Upper lobe of left lung (tissue), 6 donors: ENCODE measurements around the gene SARDH. TPM values are rescaled to one million over a fixed set of nuclear protein-coding genes. Genes with fewer than 3 reads are reported as not detected.
"Not testable (repeated sequence)": the region's sequence is repeated elsewhere in the genome, so short reads cannot be mapped to it uniquely, and the experiment has no call there.

Experiments
- ATAC-seq, 2 donors: fragments of 200-7000 bp; cut with Tn5 transposase; one replicate each; pipeline ENCODE4 v1.9.1; 2022; ENCODE audit warnings: mild to moderate bottlenecking in 2 of 2, moderate library complexity in 2 of 2; ENCODE audit not compliant: low FRiP score in 2 of 2
- DNase-seq, 2 donors: peaks; one replicate each; pipeline ENCODE4 v3.0.0-alpha.2; 2019 to 2020
- H3K27ac ChIP-seq, 4 donors: fragments of 200-600 bp; sonication (generic); one replicate each; pipeline ENCODE4 v1.5.1; 2016 to 2019
- H3K27me3 ChIP-seq, 4 donors: fragments of 200-600 bp; sonication (generic); one replicate each; pipeline ENCODE4 v1.5.1; 2017 to 2019
- H3K36me3 ChIP-seq, 4 donors: fragments of 200-600 bp; sonication (generic); one replicate each; pipeline ENCODE4 v1.5.1; 2016 to 2019
- H3K4me1 ChIP-seq, 4 donors: fragments of 200-600 bp; sonication (generic); one replicate each; pipeline ENCODE4 v1.5.1; 2018 to 2019
- H3K4me3 ChIP-seq, 4 donors: fragments of 200-600 bp; sonication (generic); one replicate each; pipeline ENCODE4 v1.5.1; 2017 to 2019; ENCODE audit warnings: mild to moderate bottlenecking in 2 of 4, moderate library complexity in 1 of 4
- H3K9me3 ChIP-seq, 4 donors: fragments of 200-600 bp; sonication (generic); one replicate each; pipeline ENCODE4 v1.5.1; 2018 to 2019
- CTCF ChIP-seq, 6 experiments: fragments of 450-650 bp in 4 of 6; fragments of 200-600 bp in 2 of 6; sonication (generic) in 2 of 6; IDR thresholded peaks; one replicate each; pipeline ENCODE4 v1.5.1; 2016 to 2019; ENCODE audit warnings: antibody characterized with exemption in 6 of 6
- EP300 ChIP-seq, 4 donors: sonication (generic); formaldehyde crosslinking; IDR thresholded peaks; one replicate each; pipeline ENCODE4 v1.5.1; 2017; ENCODE audit warnings: antibody characterized with exemption in 4 of 4, control low read depth in 2 of 4
- POLR2A ChIP-seq, 4 donors: fragments of 450-650 bp; IDR thresholded peaks; one replicate each; pipeline ENCODE4 v1.5.1; 2016 to 2017; ENCODE audit warnings: antibody characterized with exemption in 4 of 4, mild to moderate bottlenecking in 2 of 4
- POLR2AphosphoS5 ChIP-seq, 2 donors: sonication (generic); formaldehyde crosslinking; IDR thresholded peaks; one replicate each; pipeline ENCODE4 v1.5.1; 2017; ENCODE audit warnings: antibody characterized with exemption in 2 of 2
- WGBS, 2 donors: methylation state at CpG; one replicate each; pipeline ENCODE4 v1.1.5; 2017 to 2018; 5-methylcytosine and 5-hydroxymethylcytosine counted together
- total RNA-seq, 6 donors: library from RNA; depleted of rRNA in 4 of 6; stranded (reverse); fragments of >200 nt in 4 of 6; gene quantifications; one replicate each; pipeline versions ENCODE4 v1.1.0 to v1.2.1, GENCODE V29; 2016 to 2021
- donor health status: DM: no; HTN: no; CAD: no; lungs with moderate emphysema.
- donor health status: DM: no; HTN: yes; CAD: no; lungs with severe emphysema.

Gene SARDH
- total RNA-seq, 6 donors from 2014 or later: 0.79 to 37.7 (median 4.2) TPM

- H3K36me3 ChIP-seq: peaks cover 0 to 78% (median 34%) of the 10 kb centered on the region in 4 donors
- H3K4me3 ChIP-seq: no peak overlapping the region
- H3K4me1 ChIP-seq: no peaks in the 10 kb centered on the region
- DNase-seq (no peak), ATAC-seq (peak; percentile 19 to 25)
- WGBS, 2 donors: 90 to 93% methylated on average over 6 to 15 of the region's 15 CpGs
- no peak for TF ChIP-seq CTCF (IDR thresholded peaks at IDR 0.05)
- TF ChIP-seq POLR2AphosphoS5 (IDR thresholded peaks at IDR 0.05): no peak
- H3K27ac ChIP-seq: no peak overlapping the region
- no peaks in the 10 kb centered on the region for H3K27me3 ChIP-seq
- peaks cover 0 to 9% (median 7%) of the 10 kb centered on the region in 4 donors for H3K9me3 ChIP-seq
Measured at GRCh38 chr9:133768859-133769510, 30.8 kb upstream of the SARDH start.

- Histone ChIP-seq H3K27me3 (no peaks in the 10 kb centered on the region), H3K36me3 (peaks cover 0 to 78% (median 38%) of the 10 kb centered on the region in 4 donors), H3K4me1 (no peaks in the 10 kb centered on the region), H3K4me3 (no peak overlapping the region), H3K27ac (no peak overlapping the region), H3K9me3 (peaks cover 0 to 9% (median 7%) of the 10 kb centered on the region in 4 donors)
- TF ChIP-seq CTCF (IDR thresholded peaks at IDR 0.05) (no peak), POLR2AphosphoS5 (IDR thresholded peaks at IDR 0.05) (no peak), POLR2A (IDR thresholded peaks at IDR 0.05) (no peak)
- 97% methylated on average over 17 of the region's 17 CpGs for WGBS, 2 donors
- DNase-seq (no peak), ATAC-seq (no peak)
Measured at GRCh38 chr9:133768371-133768858, 30.3 kb upstream of the SARDH start.

DNA sequence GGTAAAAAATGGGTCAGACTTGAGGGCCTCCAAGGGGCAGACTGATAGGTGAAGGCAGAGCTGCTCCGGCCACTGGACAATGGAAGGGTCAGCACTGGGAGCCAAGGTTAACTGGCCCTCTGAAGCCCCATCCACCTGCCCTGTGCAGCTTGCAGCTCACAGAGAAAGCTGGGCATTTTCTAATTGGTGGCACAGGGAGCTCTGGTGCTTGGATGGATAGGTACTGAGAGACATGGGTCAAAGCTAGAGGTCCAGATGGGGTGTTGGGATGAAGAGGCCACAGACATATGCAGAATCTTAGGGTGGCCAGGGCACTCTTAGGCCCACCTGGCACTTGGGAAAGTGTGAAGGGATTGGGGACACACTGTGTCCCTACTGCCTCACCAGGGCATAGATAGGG lies 29.5 kb upstream of the SARDH start:
- Histone ChIP-seq H3K4me1 (no peaks in the 10 kb centered on the region), H3K4me3 (no peak overlapping the region), H3K36me3 (peaks cover 0 to 78% (median 43%) of the 10 kb centered on the region in 4 donors), H3K27me3 (no peaks in the 10 kb centered on the region), H3K27ac (no peak overlapping the region), H3K9me3 (peaks cover 0 to 9% (median 7%) of the 10 kb centered on the region in 4 donors)
- DNase-seq: no peak
- TF ChIP-seq CTCF (IDR thresholded peaks at IDR 0.05) (no peak), POLR2A (IDR thresholded peaks at IDR 0.05) (no peak), POLR2AphosphoS5 (IDR thresholded peaks at IDR 0.05) (no peak), EP300 (IDR thresholded peaks at IDR 0.05) (no peak)
- no peak for ATAC-seq
- WGBS, 2 donors: 100% methylated on average over 1 of the region's 1 CpG; no CpG with 5 or more reads in 1 of the 2 donors

GRCh38 chr9:133767008-133767407 lies 28.9 kb upstream of the SARDH start:
- DNase-seq (no peak), ATAC-seq (no peak)
- WGBS, 2 donors: 90 to 92% methylated on average over 1 of the region's 1 CpG
- TF ChIP-seq CTCF (IDR thresholded peaks at IDR 0.05) (no peak), POLR2A (IDR thresholded peaks at IDR 0.05) (no peak), EP300 (IDR thresholded peaks at IDR 0.05) (no peak), POLR2AphosphoS5 (IDR thresholded peaks at IDR 0.05) (no peak)
- H3K27ac ChIP-seq: no peak overlapping the region
- H3K36me3 ChIP-seq: peaks cover 0 to 72% (median 40%) of the 10 kb centered on the region in 4 donors
- H3K4me1 ChIP-seq: no peaks in the 10 kb centered on the region
- H3K4me3 ChIP-seq: no peak overlapping the region
- no peaks in the 10 kb centered on the region for H3K27me3 ChIP-seq
- peaks cover 0 to 9% (median 7%) of the 10 kb centered on the region in 4 donors for H3K9me3 ChIP-seq

- not testable (repeated sequence) for H3K4me1 ChIP-seq, H3K27ac ChIP-seq, H3K9me3 ChIP-seq, H3K4me3 ChIP-seq, DNase-seq, ATAC-seq, H3K27me3 ChIP-seq
- peaks cover 0 to 64% (median 39%) of the 10 kb centered on the region in 4 donors for H3K36me3 ChIP-seq
- 83 to 92% methylated on average over 3 of the region's 3 CpGs for WGBS, 2 donors
Measured at GRCh38 chr9:133766234-133766633, 28.1 kb upstream of the SARDH start.
